Stimulated activated CD4-positive, alpha-beta T cell treated with anti-CD3 and anti-CD28 coated beads, Interleukin-2, amount 100 ng/mL, for 24 hours (primary cell): ENCODE data around the gene AHR.
"Not testable (repeated sequence)": the region's sequence is repeated elsewhere in the genome, so short reads cannot be mapped to it uniquely, and the experiment has no call there.

Experiments used
- DNase-seq, 2 donors: peaks; one replicate each; pipeline ENCODE4 v3.0.0-alpha.2; 2020

AHR gene

DNA sequence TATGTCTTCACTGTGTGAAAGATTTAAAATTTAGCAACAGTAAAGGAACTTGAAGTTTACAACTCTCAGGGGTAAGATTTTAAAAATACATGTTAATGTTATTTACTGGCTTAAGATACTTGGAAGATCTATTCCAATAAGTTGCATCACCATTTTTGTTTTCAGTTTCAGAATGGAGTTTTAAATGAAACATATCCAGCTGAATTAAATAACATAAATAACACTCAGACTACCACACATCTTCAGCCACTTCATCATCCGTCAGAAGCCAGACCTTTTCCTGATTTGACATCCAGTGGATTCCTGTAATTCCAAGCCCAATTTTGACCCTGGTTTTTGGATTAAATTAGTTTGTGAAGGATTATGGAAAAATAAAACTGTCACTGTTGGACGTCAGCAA lies 44.3 kb downstream of the AHR start:
- DNase-seq, result no peak

DNA sequence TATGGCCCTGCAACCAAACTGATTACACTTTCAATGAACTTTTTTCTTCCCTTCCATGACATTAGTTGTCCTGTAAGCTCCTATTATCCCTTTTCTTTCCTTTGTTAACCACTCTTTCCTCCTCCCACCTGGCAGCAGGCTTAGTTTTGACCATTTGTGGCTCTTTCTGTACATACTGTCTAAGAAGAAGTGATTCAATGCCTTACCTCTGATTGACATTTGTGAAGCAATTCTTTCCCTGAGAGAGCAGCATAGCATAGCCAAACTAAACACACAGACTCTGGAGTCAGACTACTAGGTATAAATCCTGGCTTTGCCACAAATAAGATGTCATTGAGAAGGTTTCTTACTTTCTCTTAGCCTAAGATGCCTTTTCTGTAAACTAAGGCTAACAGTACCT lies 48.9 kb downstream of the AHR start:
- no peak for DNase-seq

DNA sequence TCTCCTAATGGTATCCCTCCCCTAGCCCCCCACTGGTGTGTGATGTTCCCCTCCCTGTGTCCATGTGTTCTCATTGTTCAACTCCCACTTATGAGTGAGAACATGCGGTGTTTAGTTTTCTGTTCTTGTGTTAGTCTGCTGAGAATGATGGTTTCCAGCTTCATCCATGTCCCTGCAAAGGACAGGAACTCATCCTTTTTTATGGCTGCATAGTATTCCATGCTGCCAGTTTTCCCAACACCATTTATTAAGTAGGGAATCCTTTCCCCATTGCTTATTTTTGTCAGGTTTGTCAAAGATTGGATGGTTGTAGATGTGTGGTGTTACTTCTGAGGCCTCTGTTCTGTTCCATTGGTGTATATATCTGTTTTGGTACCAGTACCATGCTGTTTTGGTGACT lies 50.5 kb downstream of the AHR start:
- not testable (repeated sequence) for DNase-seq

DNA sequence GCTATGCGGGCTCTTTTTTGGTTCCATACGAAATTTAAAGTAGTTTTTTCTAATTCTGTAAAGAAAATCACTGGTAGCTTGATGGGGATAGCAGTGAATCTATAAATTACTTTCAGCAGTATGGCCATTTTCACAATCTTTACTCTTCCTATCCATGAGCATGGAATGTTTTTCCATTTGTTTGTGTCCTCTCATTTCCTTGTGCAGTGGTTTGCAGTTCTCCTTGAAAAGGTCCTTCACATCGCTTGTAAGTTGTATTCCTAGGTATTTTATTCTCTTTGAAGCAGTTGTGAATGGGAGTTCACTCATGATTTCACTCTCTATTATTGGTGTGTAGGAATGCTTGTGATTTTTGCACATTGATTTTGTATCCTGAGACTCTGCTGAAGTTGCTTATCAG lies 51.9 kb downstream of the AHR start:
- not testable (repeated sequence) for DNase-seq

DNA sequence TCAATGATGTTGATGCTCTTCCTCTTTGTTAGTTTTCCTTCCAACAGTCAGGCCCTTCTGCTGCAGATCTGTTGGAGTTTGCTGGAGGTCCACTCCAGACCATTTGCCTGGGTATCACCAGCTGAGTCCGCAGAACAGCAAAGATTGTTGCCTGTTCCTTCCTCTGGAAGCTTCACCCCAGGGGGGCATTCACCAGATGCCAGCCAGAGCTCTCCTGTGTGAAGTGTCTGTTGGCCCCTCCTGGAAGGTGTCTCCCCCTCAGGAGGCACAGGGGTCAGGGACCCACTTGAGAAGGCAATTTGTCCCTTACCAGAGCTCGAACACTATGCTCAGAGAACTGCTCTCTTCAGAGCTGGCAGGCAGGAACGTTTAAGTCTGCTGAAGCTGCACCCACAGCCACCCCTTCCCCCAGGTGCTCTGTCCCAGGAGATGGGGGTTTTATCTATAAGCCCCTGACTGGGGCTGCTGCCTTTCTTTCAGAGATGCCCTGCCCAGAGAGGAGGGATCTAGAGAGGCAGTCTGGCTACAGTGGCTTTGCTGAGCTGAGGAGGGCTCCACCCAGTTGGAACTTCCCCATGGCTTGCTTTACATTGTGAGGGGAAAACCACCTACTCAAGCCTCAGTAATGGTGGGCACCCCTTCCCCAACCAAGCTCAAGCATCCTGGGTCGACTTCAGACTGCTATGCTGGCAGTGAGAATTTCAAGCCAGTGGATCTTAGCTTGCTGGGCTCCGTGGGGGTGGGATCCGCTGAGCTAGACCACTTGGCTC lies 55.4 kb downstream of the AHR start:
- DNase-seq, result not testable (repeated sequence)

DNA sequence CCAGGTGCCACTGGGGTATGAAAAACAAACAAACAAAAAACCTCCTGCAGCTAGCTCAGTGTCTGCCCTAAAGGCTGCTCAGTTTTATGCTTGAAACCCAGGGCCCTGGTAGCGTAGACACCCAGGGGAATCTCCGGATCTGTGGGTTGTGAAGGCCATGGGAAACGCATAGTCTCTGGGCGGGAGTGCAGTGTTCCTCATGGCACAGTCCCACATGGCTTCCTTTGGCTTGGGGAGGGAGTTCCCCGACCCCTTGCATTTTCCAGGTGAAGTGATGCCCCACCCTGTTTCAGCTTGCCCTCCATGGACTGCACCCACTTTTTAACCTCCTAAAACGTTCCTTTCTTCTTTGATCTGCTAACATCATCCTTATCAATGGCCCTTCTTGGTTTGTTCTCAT lies 56.0 kb downstream of the AHR start:
- DNase-seq, result no peak

DNA sequence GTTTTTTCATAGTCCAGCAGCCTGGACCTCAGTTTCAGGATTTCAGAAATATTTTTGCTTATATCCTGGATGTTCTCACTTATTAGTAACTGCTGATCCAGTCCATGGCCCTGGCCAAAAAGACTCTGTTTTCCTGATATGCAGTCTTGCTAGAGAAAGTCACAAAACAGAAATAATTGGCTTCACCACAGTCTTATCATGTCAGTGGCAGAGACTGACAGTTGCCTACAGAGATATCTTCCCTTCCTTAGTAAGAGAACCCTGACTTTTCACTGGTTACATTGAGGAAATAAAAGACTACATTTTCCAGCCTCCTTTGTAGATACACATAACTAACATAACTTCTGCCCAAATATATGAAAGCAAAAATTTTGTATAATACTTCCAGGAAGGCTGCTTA lies 56.6 kb downstream of the AHR start:
- DNase-seq, result no peak

DNA sequence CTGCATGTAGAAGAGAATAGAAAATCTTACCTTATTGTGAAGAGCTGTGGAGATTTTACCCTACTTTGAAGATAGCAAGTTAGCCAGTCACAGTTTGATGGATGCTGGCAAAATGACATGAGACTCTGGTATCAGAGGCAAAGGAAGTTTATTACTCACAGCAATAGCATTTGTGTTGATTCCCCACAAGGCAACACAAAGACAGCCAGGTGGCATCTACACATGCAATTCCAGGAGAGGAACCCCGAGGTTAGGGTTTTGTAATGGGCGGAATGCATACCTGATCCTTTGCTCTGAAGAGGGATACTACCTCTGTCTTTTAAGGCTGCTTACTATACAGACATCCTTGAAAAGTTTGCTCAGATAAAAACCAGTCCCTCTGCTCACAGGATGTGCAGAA lies 59.5 kb downstream of the AHR start:
- DNase-seq, result no peak

DNA sequence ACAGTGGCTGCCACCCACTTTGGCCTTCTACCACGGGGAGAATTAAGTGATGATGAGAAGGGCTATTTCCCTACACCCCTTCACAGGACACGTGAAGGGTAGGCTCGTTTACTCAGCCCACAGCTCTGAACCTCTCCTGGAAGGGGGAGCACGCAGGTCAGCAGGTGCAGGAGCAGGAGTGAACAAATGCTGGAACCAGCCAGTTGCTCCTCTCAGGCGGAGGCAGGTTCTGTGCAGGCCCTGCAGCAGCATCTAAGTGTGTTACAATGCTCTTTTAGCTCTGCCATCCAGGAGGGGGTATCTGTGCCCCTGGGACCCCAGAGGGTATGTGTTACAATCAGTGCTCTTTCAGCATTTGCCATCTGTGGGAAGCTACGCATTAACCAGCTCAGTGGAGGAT lies 61.2 kb downstream of the AHR start:
- no peak for DNase-seq

DNA sequence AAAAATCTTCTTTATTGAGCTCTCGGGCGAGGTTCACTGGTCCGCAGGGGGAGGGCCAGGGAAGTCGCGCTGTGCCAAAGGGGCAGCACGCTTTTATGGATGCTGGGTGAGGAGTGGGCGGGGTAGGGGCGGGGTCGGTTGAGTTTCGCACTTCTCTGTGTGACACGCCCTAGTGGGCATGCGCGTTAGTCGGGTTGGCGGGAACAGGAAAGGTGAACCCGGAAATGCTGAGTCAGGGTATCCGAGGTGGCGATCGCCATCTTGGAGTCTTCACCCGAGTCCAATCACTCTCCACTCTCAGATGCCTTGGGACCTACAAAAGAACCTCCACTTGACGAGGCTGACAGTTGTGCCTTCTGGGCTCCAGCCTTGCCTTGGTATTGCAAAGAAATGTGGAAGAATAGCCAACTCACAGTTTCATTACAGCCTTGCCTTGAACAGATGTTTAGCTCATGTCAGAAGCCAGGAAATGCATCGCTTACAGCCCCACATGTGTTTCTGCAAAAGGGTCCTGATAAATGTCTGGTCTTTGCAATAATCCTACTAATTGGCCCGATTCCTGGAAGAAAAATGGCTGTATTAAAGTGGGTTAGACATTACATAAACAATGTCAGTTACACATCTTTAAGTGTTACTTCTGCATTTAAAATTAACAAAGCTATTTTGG lies 64.1 kb downstream of the AHR start:
- no peak for DNase-seq

DNA sequence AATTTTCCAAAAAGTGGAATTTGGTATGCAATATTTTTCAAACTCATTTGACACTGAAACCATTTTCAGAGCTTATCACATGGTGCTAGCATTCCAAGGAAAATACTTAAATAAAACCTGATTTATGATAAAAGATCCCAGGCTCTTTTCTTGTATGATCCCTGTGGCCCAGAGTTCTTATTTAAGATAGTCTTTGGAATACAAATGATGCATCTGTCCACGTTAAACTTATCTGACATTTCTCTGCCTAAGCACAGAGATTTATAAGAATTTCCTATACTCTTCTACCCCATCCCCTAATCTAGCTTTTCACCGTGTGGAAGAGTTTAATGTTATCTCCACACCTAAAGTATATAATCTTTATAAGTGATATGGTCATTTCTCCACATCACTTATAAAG lies 66.2 kb downstream of the AHR start:
- DNase-seq, result no peak

DNA sequence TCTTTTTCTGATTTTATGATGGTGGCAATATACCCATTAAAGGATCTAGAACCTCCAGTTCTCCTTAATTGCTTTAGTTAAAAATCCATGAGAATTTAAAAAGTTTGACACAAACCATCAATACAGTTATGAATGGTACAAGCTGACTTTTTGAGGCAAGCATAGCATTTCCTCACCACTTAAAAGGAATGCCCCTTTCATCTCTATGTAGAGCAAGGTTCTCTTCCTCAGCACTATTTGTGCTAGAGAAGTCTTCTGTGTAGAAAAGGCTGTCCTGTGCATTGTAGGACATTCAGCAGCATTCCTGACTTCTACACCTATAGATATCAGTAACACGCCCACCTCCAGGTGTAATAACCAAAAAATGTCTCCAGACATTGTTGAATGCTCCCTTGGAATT lies 67.3 kb downstream of the AHR start:
- no peak for DNase-seq

DNA sequence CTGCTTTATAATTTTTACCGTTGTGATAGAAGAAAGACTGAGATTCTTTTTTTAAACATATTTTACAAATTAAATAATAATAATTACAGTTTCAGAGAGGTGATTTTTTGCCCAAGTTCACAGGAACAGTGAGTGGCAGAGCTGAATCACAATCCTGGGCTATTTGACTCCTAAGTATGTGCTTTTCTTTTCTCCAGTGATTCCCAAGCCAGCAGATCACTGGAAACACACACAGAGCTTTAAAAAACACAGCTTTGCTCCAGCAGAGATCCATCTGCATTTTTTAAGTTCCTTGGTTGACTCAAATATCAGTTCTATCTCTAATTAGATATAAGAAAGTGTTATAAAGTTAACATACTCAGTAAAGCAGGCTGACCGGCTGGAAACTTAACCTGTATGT lies 69.0 kb downstream of the AHR start:
- no peak for DNase-seq

DNA sequence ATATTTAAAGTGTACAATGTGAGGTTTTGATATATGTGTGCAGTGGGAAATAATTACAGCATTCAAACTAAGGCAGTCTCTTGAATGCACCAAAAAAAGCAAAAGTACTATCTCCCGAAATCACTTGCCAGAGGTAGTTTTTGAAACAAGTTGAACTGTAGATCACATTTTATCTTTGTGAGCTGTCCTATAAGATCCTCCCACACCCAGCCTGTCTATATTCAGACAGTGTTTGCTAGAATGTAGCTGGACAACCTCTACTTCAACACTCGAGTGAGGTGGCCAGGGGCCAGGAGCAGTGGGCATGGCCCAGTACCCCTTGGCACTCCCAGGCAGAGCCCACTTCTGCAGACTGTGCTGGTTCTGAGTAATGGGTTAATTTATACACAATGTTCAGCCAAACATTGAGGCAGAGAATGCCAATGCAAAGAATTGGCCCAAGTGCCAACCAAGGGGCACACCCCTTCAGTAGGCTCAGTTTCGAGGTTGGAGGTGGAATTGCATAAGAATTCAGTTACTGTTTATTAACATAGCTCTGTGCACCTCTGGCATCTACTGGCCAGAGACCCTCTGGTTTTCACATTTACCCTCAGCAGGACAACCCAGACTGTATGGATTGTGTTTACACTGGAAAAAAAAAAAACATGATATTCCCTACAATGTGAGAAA lies 70.5 kb downstream of the AHR start:
- no peak for DNase-seq

DNA sequence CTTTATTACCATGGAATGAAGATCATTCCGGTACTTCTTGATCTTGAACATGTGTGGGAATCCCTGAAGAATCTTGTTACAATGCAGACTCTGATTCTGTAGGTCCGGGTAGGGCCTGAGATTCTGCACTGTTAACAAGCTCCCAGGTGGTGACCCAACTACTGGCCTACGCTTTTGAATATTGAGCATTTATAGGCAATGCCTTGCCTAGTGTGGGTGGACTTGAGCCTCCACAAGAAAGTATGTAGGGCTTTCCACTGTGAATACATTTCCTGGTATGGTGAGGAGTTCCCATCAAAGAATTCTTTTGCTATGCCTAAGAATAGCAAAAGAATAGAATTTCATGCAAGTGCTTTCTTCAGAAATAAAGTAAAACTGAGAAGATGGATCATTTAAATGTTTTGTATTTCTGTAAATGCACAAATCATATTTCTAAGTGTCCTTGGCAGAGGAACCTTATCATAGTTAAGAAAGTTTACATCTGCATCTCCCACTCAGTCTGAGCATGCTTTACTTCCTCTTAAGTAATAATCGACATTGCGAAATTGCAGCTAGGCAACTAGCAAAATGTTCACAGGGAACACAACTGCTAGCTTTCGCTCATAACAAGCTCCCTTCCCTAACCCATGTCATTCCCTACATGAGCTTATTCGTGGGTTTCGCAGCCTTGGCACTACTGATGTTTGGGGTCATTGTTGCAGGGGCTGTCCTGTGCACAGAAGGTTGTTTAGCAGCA lies 71.4 kb downstream of the AHR start:
- no peak for DNase-seq

DNA sequence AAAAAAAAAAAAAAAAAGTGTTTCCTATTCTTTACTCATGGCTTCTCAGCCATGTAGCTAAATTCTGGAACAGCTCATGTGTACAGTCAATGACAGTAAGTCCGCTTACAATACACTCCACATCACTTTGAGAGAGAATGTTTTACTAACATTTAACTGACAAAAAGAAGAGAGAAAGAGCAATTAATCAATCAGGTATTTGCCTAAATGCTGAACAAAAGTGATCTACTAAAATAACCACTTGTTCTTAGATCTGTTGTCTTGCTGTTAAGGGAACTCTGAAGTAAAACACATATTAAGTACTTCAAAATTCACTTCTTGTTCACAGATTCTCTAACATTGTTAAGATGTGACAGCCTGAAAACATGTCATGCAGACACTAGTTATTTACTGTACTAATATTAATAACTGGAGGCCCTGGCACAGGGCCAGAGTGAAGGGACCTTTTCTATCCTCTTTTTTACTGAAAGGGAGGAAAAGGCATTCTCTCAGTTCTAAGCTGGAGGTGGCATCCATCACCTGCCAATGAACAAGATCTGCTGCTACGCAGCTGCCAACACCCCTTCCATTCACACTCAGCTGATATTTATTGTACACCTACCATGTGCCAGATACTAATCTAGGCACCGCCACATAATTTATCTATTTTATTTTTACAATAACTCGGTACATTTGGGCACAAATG lies 72.6 kb downstream of the AHR start:
- DNase-seq, result no peak

DNA sequence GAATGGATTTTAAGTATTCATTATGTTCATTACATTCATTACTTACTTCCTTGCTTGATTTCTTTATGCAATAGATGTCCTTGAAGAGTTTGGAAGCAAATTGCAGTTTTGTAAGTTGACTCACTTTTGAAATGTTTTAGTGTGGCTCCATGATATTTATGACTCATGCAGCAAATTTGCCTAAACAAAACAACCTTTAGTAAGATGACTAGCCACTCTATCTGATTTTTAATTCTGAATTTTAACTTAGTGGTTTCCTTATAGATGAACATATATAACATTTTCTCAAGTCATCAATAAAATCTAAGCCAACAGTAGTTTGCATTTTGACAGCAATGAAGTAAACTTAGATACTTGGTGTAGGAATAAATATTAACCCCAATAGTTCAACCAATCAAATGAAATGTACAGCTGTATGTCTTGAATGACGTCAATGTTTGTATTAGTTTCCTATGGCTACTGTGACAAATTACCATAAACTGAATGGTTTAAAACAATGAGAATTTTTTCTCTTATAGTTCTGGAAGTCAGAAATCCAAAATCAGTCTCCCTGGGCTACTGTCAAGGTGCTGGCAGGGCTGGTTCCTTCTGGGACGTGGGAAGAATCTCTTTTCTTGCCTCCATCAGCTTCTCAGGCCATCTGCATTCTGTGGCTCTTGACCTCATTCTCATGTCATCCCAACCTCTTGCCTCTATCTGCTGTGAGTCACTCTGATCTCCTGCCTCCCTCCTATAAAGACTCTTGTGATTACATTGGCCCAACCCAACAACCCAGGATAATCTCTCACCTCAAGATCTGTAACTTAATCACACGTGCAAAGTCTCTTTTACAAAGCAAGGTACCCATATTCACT lies 73.4 kb downstream of the AHR start:
- DNase-seq, result no peak

DNA sequence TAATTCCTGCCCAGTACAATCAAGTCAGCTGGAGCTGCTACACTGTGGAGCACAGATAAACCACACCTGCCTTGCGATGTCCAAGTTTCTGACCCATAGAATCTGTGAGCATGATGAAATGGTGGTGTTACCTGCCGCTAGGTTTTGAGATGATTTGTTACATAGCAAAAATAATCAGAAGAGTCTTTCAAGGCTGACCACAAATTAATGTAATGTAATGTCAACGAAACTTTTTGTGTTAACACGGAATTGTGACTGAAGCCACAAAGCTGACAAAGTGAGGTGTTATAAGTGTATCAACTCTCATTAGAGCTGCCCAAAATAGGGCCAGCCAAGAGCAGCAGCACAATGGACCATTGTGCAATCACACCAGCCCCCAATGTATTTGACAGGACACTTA lies 75.7 kb downstream of the AHR start:
- no peak for DNase-seq

DNA sequence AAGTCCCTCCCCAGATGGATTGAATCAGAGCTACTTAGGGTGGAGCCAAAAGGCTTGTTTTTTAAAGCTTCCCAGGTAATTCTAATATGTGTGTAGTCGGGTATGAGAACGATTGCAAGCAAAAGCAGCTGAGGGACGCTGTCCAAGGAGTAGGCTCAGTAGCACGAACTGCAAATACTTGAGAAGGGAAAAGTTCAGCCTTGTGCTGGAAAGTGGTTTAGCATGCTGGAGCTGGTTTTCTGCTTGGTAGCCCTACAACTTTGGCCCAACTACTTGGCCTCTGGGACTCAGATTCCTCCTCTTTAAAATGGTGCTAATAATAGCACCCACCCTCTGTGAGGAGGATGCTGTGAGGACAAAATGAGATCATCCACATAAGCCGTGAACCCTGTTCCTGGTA lies 76.2 kb downstream of the AHR start:
- DNase-seq, result no peak

DNA sequence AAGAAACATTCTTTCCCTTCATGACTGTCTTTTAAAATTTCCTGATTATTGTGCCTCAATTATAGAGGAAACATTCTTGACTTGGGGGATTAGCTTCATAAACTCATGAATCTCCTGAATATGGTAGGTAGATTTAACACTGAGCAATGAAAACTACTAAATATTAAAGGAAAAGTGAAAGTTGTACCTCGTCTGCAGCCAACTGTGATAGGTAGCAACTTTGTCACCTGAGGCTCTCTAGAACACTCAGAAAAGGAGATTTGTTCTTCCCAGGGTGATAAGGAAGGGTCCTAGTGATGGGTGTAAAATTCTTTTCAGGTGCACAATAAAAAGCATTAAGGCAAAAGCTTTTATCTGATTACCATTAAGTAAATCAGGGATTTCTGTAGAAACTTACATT lies 78.1 kb downstream of the AHR start:
- DNase-seq, result no peak

DNA sequence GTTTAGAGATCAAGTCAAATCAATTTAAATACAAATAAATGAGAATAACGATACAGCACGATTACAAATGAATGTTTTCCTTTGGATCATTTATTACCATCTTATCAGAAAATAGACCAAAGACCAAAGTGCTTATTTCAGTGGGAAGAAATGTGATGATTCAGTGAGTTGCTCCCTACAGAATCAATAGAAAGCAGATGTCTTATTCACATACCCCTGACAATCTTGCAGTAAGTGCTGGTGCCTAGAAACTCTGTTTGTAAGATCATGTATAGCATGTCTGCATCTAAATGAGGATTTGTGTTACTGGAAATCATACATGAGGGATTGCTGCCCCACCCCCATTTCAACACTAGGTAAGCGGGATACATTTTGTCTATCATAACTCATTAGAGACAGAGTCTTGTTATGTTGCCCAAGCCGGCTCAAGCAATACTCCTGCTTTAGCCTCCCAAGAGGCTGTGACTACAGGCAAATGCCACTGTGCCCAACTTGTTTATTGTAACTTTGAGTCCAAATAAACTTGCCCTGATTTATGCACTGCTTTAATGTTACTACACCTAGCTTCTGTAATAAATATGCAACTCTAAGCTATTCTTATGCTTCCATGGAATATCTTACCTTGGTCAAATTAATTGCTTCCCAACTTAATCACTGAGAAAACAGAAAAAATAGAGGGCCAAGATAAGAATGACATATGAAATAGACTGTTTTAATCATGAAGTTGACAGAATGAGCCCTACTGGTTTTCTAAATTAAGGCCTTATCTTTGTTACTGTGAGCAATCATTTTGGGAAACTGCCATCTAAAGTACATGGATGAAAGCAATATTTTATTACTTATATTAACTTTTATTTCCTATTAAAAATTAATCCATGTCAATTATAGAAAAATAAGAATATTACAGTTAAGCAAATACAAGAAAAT lies 82.5 kb downstream of the AHR start:
- no peak for DNase-seq
